Kidney (tissue), 14 donors: ENCODE measurements around the gene SNRPD2. TPM values are rescaled to one million over a fixed set of nuclear protein-coding genes. Genes with fewer than 3 reads are reported as not detected.

Experiments used
- DNase-seq, 5 donors: peaks; one replicate each; pipeline ENCODE4 v3.0.0-alpha.2; 2013 to 2020
- FAIRE-seq: peaks from 2 replicates; lab custom pipeline; 2012; peaks lifted over from hg19 to GRCh38; lab: Jason Lieb, UNC
- H3K27ac ChIP-seq, 2 donors: one replicate each; pipeline ENCODE4 v1.7.0; 2013; ENCODE audit warnings: low read depth in 2 of 2, low read length in 2 of 2, inconsistent platforms in 1 of 2
- H3K27me3 ChIP-seq: one replicate; pipeline ENCODE4 v1.7.1; 2013; ENCODE audit warnings: low read length, inconsistent platforms; ENCODE audit not compliant: control insufficient read depth, insufficient read depth
- H3K36me3 ChIP-seq, 3 donors: one replicate each; pipeline versions ENCODE4 v1.7.0 to v1.7.1; 2013; ENCODE audit warnings: low read length in 3 of 3, control low read depth in 1 of 3, inconsistent platforms in 1 of 3; ENCODE audit not compliant: insufficient read depth in 3 of 3, control insufficient read depth in 2 of 3
- H3K4me1 ChIP-seq, 3 donors: one replicate each; pipeline versions ENCODE4 v1.7.0 to v1.7.1; 2013; ENCODE audit warnings: low read length in 3 of 3, inconsistent platforms in 1 of 3, low read depth in 1 of 3; ENCODE audit not compliant: control insufficient read depth in 2 of 3, insufficient read depth in 2 of 3
- H3K4me3 ChIP-seq, 3 donors: one replicate each; pipeline versions ENCODE4 v1.7.0 to v1.8.1; 2013; ENCODE audit warnings: low read length in 3 of 3, control low read depth in 1 of 3, inconsistent platforms in 1 of 3
- H3K9ac ChIP-seq, 3 donors: one replicate each; pipeline versions ENCODE4 v1.7.0 to v1.7.1; 2013; ENCODE audit warnings: low read length in 3 of 3, control low read depth in 1 of 3, inconsistent platforms in 1 of 3
- H3K9me3 ChIP-seq, 3 donors: one replicate each; pipeline versions ENCODE4 v1.7.0 to v1.7.1; 2013; ENCODE audit warnings: low read length in 3 of 3, control low read depth in 1 of 3, inconsistent platforms in 1 of 3; ENCODE audit not compliant: control insufficient read depth in 2 of 3, insufficient read depth in 1 of 3
- CTCF ChIP-seq: IDR thresholded peaks from 3 replicates; pipeline ENCODE4 v1.5.1; 2012; ENCODE audit warnings: mild to moderate bottlenecking, moderate library complexity, borderline replicate concordance; ENCODE audit not compliant: insufficient read depth; ENCODE audit errors: extremely low read depth
- intact Hi-C: fragments of 100-400 bp; cut with DNase I; formaldehyde crosslinking; loops from one replicate; pipeline ENCODE4 v1.11.1; 2022
- polyA plus RNA-seq: library from polyadenylated mRNA; stranded (reverse); fragments of 350-450 nt; fragmentation: Illumina TruSeq; extraction: RNeasy Lipid Tissue Mini Kit (QIAGEN cat#74804); gene quantifications from one replicate; pipeline ENCODE4 v1.2.3, GENCODE V29; 2014; ENCODE audit warnings: low read depth, low replicate concordance; ENCODE audit not compliant: insufficient read depth
- total RNA-seq: library from RNA; stranded (reverse); fragmentation: NEBNext Ultra II Directional; extraction: Animal tissue kit (Norgen Biotek cat#: 25700); gene quantifications from one replicate; pipeline ENCODE4 v1.2.1, GENCODE V29; 2021
- donor health status: control.
- donor health status: control.
- donor health status: control.
- donor health status: control.
- donor health status: control.
- donor health status: DM: yes; HTN: yes; CAD: no.
- donor health status: Normal renal cell carcinoma (clear cell type).

SNRPD2 gene
- total and polyA plus RNA-seq, 2 donors from 2014 or later, result 252 to 358 TPM

- intact Hi-C loops, result no loop called here
- H3K27ac ChIP-seq, result no peak overlapping the region
- H3K9me3 ChIP-seq, result no peaks in the 10 kb centered on the region
- DNase-seq (peak in 1 of 5 donors; percentile 26), FAIRE-seq (no peak)
- peaks cover 0 to 15% (median 0%) of the 10 kb centered on the region in 3 donors for H3K4me1 ChIP-seq
- peaks cover 26% of the 10 kb centered on the region for H3K27me3 ChIP-seq
- no peak overlapping the region for H3K9ac ChIP-seq
- peak overlapping the region in 2 of 3 donors; percentile 12 to 35 for H3K4me3 ChIP-seq
- H3K36me3 ChIP-seq, result no peaks in the 10 kb centered on the region
- no peak for TF ChIP-seq CTCF
Measured at GRCh38 chr19:45668342-45668871, 23.3 kb downstream of the SNRPD2 start.

GRCh38 chr19:45667620-45668341, 24.0 kb downstream of the SNRPD2 start, which contains the start of gene GIPR:
TSS of gene GIPR (plus strand) at chr19:45668221. CDS start at chr19:45669521, 1,300 bp downstream.
- TF ChIP-seq CTCF, result no peak
- H3K9me3 ChIP-seq, result no peaks in the 10 kb centered on the region
- H3K4me3 ChIP-seq, result peak within 1 kb of the TSS in 2 of 3 donors; percentile 12 to 35
- H3K27me3 ChIP-seq, result peaks cover 26% of the 10 kb centered on the region
- no peak within 1 kb of the TSS for H3K27ac ChIP-seq
- H3K4me1 ChIP-seq, result peaks cover 0 to 15% (median 0%) of the 10 kb centered on the region in 3 donors
- peak in 3 of 5 donors; percentile 40 to 81 (median 79) for DNase-seq
- FAIRE-seq, result no peak
- H3K9ac ChIP-seq, result no peak within 1 kb of the TSS
- no peaks in the 10 kb centered on the region for H3K36me3 ChIP-seq
- intact Hi-C loops, result no loop called here

GRCh38 chr19:45664575-45664974, 27.2 kb downstream of the SNRPD2 start:
- peaks cover 17% of the 10 kb centered on the region for H3K27me3 ChIP-seq
- FAIRE-seq (no peak), DNase-seq (no peak)
- no peak overlapping the region for H3K4me3 ChIP-seq
- no peaks in the 10 kb centered on the region for H3K9me3 ChIP-seq
- TF ChIP-seq CTCF, result no peak
- H3K36me3 ChIP-seq, result no peaks in the 10 kb centered on the region
- no peak overlapping the region for H3K27ac ChIP-seq
- H3K9ac ChIP-seq, result no peak overlapping the region
- intact Hi-C loops, result no loop called here
- peaks cover 0 to 13% (median 0%) of the 10 kb centered on the region in 3 donors for H3K4me1 ChIP-seq
